Measurements from ENCODE around the gene ARHGAP18. TPM values are rescaled to one million over a fixed set of nuclear protein-coding genes. Genes with fewer than 3 reads are reported as not detected.
A peak's percentile ranks its signal among the peaks of the same experiment; 100 is the strongest.

The ARHGAP18 gene
- total and polyA plus RNA-seq, 8 donors = 6.0 to 104 (median 30.2) TPM

DNA sequence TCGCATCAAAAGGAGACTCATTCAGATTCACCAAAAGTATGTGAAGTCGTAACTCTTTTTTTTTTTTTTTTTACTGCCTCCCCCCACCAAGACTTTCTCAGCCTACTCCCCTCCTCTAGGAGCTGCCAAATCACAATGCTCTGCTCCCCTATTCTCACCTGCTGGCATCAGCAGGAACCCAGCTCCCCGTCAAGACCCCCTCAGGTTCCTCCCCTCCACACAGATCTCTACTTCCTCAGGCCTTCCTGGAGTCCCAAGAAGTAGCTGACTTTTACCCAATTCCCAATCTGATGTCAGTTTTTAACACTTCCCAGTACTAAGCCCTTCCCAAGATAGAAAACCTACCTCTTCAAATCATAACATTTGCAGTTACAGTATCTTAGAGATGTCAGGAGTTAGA, 39.3 kb downstream of the ARHGAP18 start:
- 85 to 95% (median 90%) methylated on average over 3 of the region's 3 CpGs for WGBS, 5 donors
- no peak overlapping the region for H3K27ac ChIP-seq
- no peaks in the 10 kb centered on the region for H3K9me3 ChIP-seq
- H3K4me3 ChIP-seq = no peak overlapping the region
- intact Hi-C loops (cut with DNase I; ENCODE audit: low total_unique reads) = no loop called here
- no peak for TF ChIP-seq EP300 (IDR thresholded peaks at IDR 0.05)
- TF ChIP-seq, protein P1, sequence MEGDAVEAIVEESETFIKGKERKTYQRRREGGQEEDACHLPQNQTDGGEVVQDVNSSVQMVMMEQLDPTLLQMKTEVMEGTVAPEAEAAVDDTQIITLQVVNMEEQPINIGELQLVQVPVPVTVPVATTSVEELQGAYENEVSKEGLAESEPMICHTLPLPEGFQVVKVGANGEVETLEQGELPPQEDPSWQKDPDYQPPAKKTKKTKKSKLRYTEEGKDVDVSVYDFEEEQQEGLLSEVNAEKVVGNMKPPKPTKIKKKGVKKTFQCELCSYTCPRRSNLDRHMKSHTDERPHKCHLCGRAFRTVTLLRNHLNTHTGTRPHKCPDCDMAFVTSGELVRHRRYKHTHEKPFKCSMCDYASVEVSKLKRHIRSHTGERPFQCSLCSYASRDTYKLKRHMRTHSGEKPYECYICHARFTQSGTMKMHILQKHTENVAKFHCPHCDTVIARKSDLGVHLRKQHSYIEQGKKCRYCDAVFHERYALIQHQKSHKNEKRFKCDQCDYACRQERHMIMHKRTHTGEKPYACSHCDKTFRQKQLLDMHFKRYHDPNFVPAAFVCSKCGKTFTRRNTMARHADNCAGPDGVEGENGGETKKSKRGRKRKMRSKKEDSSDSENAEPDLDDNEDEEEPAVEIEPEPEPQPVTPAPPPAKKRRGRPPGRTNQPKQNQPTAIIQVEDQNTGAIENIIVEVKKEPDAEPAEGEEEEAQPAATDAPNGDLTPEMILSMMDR (IDR thresholded peaks at IDR 0.05) = no peak
- TF ChIP-seq POLR2AphosphoS5 (IDR thresholded peaks at IDR 0.05) = no peak
- TF ChIP-seq POLR2A (IDR thresholded peaks at IDR 0.05) = no peak
- H3K4me1 ChIP-seq = peaks cover 17 to 64% (median 44%) of the 10 kb centered on the region in 4 donors
- H3K36me3 ChIP-seq = no peaks in the 10 kb centered on the region
- DNase-seq = no peak
- H3K27me3 ChIP-seq = no peaks in the 10 kb centered on the region

DNA sequence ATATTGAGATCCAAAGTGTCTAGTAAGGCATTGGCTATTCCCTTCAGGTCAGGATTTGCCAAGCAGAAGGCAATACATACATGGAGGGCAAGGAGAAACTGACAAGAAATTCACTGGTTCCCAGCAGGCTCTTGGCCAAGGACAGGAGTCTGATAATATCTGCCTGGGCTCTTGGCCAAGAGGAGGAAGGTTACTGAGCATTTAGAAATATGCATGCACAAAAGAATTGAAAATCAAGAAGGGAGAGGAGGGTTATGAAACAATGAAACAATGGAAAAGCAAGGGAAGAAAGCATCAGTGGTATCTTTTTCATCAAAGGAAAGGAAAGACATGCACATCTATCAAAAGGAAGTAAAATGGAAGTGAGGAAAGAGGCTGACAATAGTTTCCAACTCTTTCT, 42.4 kb downstream of the ARHGAP18 start:
- no peaks in the 10 kb centered on the region for H3K9me3 ChIP-seq
- peaks cover 26 to 66% (median 47%) of the 10 kb centered on the region in 4 donors for H3K4me1 ChIP-seq
- TF ChIP-seq, protein P1 (IDR thresholded peaks at IDR 0.05) = no peak
- TF ChIP-seq POLR2A (IDR thresholded peaks at IDR 0.05) = no peak
- TF ChIP-seq EP300 (IDR thresholded peaks at IDR 0.05) = no peak
- TF ChIP-seq POLR2AphosphoS5 (IDR thresholded peaks at IDR 0.05) = no peak
- H3K36me3 ChIP-seq = no peaks in the 10 kb centered on the region
- peak in 1 of 2 donors; percentile 52 for DNase-seq
- H3K4me3 ChIP-seq = no peak overlapping the region
- H3K27me3 ChIP-seq = no peaks in the 10 kb centered on the region
- no peak overlapping the region for H3K27ac ChIP-seq
- intact Hi-C loops (cut with DNase I; ENCODE audit: low total_unique reads) = no loop called here

DNA sequence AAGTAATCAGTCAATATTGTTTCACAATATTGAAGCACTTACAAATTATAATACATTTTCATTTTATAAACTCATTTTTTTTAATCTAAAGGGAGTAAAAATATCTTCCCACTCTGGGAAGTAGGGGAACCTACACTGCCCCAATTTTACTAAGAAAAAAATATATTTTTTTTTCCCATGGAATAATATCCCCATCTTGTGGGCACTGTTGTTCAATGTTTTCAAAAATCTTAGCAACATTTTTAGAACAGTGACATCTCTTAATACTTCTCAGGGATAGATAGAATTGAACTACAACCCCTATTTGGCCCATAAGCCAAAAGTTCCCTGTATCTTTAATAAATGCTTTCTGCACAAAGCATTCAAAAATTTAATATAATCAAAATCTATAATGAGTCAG, 42.9 kb downstream of the ARHGAP18 start:
- no peaks in the 10 kb centered on the region for H3K36me3 ChIP-seq
- intact Hi-C loops (cut with DNase I; ENCODE audit: low total_unique reads) = no loop called here
- no peak overlapping the region for H3K4me3 ChIP-seq
- TF ChIP-seq POLR2A (IDR thresholded peaks at IDR 0.05) (no peak), EP300 (IDR thresholded peaks at IDR 0.05) (no peak)
- no peak for DNase-seq
- no peaks in the 10 kb centered on the region for H3K9me3 ChIP-seq
- no peak overlapping the region for H3K27ac ChIP-seq
- no peaks in the 10 kb centered on the region for H3K27me3 ChIP-seq
- H3K4me1 ChIP-seq = peaks cover 25 to 66% (median 44%) of the 10 kb centered on the region in 4 donors

DNA sequence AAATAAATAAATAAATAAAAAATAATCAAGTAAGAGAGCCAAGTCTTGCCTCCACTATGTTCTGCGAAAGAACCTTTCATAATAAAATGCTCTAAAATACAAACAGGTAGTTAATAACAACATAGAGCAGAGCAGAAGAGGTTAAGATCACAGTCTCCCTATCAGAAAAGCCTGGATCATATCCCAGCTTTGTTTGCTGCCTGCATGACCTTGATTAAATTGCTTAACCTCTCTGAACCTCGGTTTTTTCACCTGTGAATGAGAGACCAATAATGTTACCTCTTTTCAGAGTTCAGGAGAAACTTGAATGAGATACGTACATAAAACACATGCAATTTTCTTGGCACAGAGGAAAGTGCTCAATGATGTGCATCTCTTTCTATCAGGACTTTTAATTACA, 44.4 kb downstream of the ARHGAP18 start:
- TF ChIP-seq POLR2AphosphoS5 (IDR thresholded peaks at IDR 0.05) = no peak
- no peaks in the 10 kb centered on the region for H3K36me3 ChIP-seq
- intact Hi-C loops (cut with DNase I; ENCODE audit: low total_unique reads) = no loop called here
- H3K27ac ChIP-seq = peak overlapping the region in 1 of 5 donors; percentile 18
- 30 to 56% (median 43%) methylated on average over 3 of the region's 3 CpGs for WGBS, 5 donors
- no peaks in the 10 kb centered on the region for H3K9me3 ChIP-seq
- DNase-seq = no peak
- H3K27me3 ChIP-seq = no peaks in the 10 kb centered on the region
- peaks cover 22 to 64% (median 44%) of the 10 kb centered on the region in 4 donors for H3K4me1 ChIP-seq
- H3K4me3 ChIP-seq = no peak overlapping the region

DNA sequence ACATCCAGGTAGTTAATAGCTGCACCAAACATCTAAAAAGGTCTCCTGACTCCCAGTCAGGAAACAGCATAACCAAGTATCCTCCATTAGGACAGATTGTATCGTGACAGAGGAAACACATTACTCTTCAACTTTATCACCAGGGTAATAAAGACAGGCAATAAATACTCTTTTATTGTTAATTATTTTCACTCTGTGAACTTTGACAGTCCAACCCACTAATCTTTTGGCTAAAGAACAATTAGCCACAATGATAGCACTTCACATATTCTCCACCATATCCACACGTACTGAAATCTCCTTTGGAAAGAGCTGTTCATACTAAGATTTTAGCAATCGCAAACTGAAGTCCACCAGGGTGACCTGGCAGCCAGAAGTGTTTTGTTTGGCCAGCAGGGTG, 46.4 kb downstream of the ARHGAP18 start:
- H3K4me1 ChIP-seq = peaks cover 22 to 77% (median 46%) of the 10 kb centered on the region in 4 donors
- no peak for DNase-seq

More for the DNA sequence above, 46.4 kb downstream of the ARHGAP18 start:
- no peak overlapping the region for H3K4me3 ChIP-seq
- 17 to 46% (median 33%) methylated on average over 3 of the region's 3 CpGs for WGBS, 5 donors
- intact Hi-C loops (cut with DNase I; ENCODE audit: low total_unique reads) = no loop called here
- H3K27me3 ChIP-seq = no peaks in the 10 kb centered on the region
- no peaks in the 10 kb centered on the region for H3K9me3 ChIP-seq
- peak overlapping the region in 1 of 5 donors; percentile 39 for H3K27ac ChIP-seq
- TF ChIP-seq, protein P1 (IDR thresholded peaks at IDR 0.05) = no peak
- no peak for TF ChIP-seq EP300 (IDR thresholded peaks at IDR 0.05)
- no peak for TF ChIP-seq POLR2A (IDR thresholded peaks at IDR 0.05)
- no peak for TF ChIP-seq POLR2AphosphoS5 (IDR thresholded peaks at IDR 0.05)
- no peaks in the 10 kb centered on the region for H3K36me3 ChIP-seq
